T-cell (primary cell): Measurements from ENCODE around the gene DHPS. TPM values are rescaled to one million over a fixed set of nuclear protein-coding genes. Genes with fewer than 3 reads are reported as not detected.
A peak's percentile ranks its signal among the peaks of the same experiment; 100 is the strongest.

Experiments
- ATAC-seq, 4 experiments: fragments of 200-7000 bp in 3 of 4; fragments of 150-1000 bp in 1 of 4; cut with Tn5 transposase; replicated peaks in 1 of 4; 1 replicate in 3 of 4; 2 replicates in 1 of 4; pipeline ENCODE4 v1.10.0; 2021; ENCODE audit warnings: moderate library complexity in 3 of 4, mild to moderate bottlenecking in 2 of 4, moderate number of reproducible peaks in 1 of 4
- CTCF ChIA-PET, 2 donors: fragments of 300-600 bp; sonication (Branson Sonifier 250); formaldehyde crosslinking; loops; one replicate each; lab custom pipeline; 2022; ENCODE audit warnings: antibody characterized with exemption in 2 of 2; lab: Charles Lee
- POLR2A ChIA-PET, 2 donors: fragments of 300-600 bp; sonication (Branson Sonifier 250); formaldehyde crosslinking; loops; one replicate each; lab custom pipeline; 2022; ENCODE audit warnings: antibody characterized with exemption in 2 of 2; lab: Charles Lee
- DNase-seq, 35 experiments: peaks; one replicate each; pipeline versions ENCODE4 v3.0.0 to v3.0.0-alpha.2; 2013 to 2023
- H3K27ac ChIP-seq: one replicate; pipeline ENCODE4 v1.5.1; 2013; ENCODE audit warnings: low read length
- H3K27me3 ChIP-seq, 2 experiments: replicated peaks in 1 of 2; 1 replicate in 1 of 2; 2 replicates in 1 of 2; pipeline versions ENCODE4 v1.6.1 to v1.7.0; 2013; ENCODE audit warnings: low read length in 1 of 2, mixed read lengths in 1 of 2; ENCODE audit not compliant: control insufficient read depth in 2 of 2, insufficient read depth in 2 of 2; ENCODE audit errors: extremely low read depth in 1 of 2
- H3K36me3 ChIP-seq, 2 donors: 1 replicate in 1 of 2; 2 replicates in 1 of 2; pipeline versions ENCODE4 v1.6.1 to v1.7.0; 2013; ENCODE audit warnings: low read length in 1 of 2; ENCODE audit not compliant: control insufficient read depth in 2 of 2, insufficient read depth in 1 of 2; ENCODE audit errors: extremely low read depth in 1 of 2
- H3K4me1 ChIP-seq, 2 experiments: 1 replicate in 1 of 2; 2 replicates in 1 of 2; pipeline versions ENCODE4 v1.6.1 to v1.7.0; 2013; ENCODE audit warnings: low read length in 2 of 2, mixed read lengths in 1 of 2; ENCODE audit not compliant: insufficient read depth in 2 of 2, control insufficient read depth in 1 of 2; ENCODE audit errors: extremely low read depth in 1 of 2
- H3K4me3 ChIP-seq, 2 donors: 1 replicate in 1 of 2; 2 replicates in 1 of 2; pipeline versions ENCODE4 v1.5.1 to v1.7.0; 2013; ENCODE audit warnings: mild to moderate bottlenecking in 2 of 2, low read length in 1 of 2, moderate library complexity in 1 of 2; ENCODE audit not compliant: control insufficient read depth in 1 of 2; ENCODE audit errors: extremely low read depth in 1 of 2
- H3K9me3 ChIP-seq: 2 replicates; pipeline ENCODE4 v1.7.0; 2013
- H3K27ac Mint-ChIP-seq, 2 donors: one replicate each; pipeline ENCODE4 v1.8.0; 2020 to 2021; ENCODE audit warnings: mild to moderate bottlenecking in 2 of 2, mixed read lengths in 2 of 2
- H3K27me3 Mint-ChIP-seq, 2 donors: one replicate each; pipeline ENCODE4 v1.8.0; 2021 to 2022; ENCODE audit warnings: mixed read lengths in 2 of 2
- H3K36me3 Mint-ChIP-seq: one replicate; pipeline ENCODE4 v1.8.0; 2021; ENCODE audit warnings: mixed read lengths
- H3K4me1 Mint-ChIP-seq, 3 donors: one replicate each; pipeline ENCODE4 v1.8.0; 2020 to 2022; ENCODE audit warnings: mixed read lengths in 3 of 3, mild to moderate bottlenecking in 1 of 3
- H3K4me3 Mint-ChIP-seq, 3 donors: one replicate each; pipeline ENCODE4 v1.8.0; 2020 to 2022; ENCODE audit warnings: mild to moderate bottlenecking in 3 of 3, mixed read lengths in 3 of 3, moderate library complexity in 3 of 3
- H3K9me3 Mint-ChIP-seq, 3 donors: one replicate each; pipeline ENCODE4 v1.8.0; 2020 to 2022; ENCODE audit warnings: mixed read lengths in 3 of 3
- WGBS: methylation state at CpG from one replicate; pipeline ENCODE4 v1.1.5; 2013; ENCODE audit warnings: missing lambda C conversion rate; ENCODE audit not compliant: insufficient coverage; 5-methylcytosine and 5-hydroxymethylcytosine counted together
- total RNA-seq, 35 experiments: library from RNA in 6 of 35; stranded (reverse) in 6 of 35; fragments of 120-200 nt in 1 of 35; gene quantifications; one replicate each; pipeline versions ENCODE4 v1.2.1 to v1.2.4 and lab custom pipeline; 2013 to 2026

The DHPS gene
- total RNA-seq, 5 donors from 2014 or later (not counting 1 experiment from before 2014, with no cell fraction given) = 141 to 195 (median 177) TPM

GRCh38 chr19:12695514-12695913 is 13.8 kb upstream of the DHPS start:
- 100% methylated on average over 1 of the region's 1 CpG for WGBS
- Mint-ChIP-seq H3K9me3 (no peaks in the 10 kb centered on the region), H3K4me1 (peaks cover 0 to 14% (median 11%) of the 10 kb centered on the region in 3 donors), H3K36me3 (no peaks in the 10 kb centered on the region), H3K4me3 (peak overlapping the region; percentile 72 to 84 (median 79)), H3K27me3 (no peaks in the 10 kb centered on the region), H3K27ac (no peak overlapping the region)
- H3K27me3 ChIP-seq = no peaks in the 10 kb centered on the region
- ATAC-seq (no peak), DNase-seq (no peak)
- no peaks in the 10 kb centered on the region for H3K9me3 ChIP-seq
- no peak overlapping the region for H3K27ac ChIP-seq
- peaks cover 6 to 26% of the 10 kb centered on the region in 2 experiments for H3K4me1 ChIP-seq
- peak overlapping the region; percentile 70 to 83 for H3K4me3 ChIP-seq
- POLR2A ChIA-PET = no interaction called here
- CTCF ChIA-PET = interaction anchor here (0.6 to 1.2 kb wide), 2 partner anchors 270 to 1230 kb away, joined by 3 to 7 read pairs; no protein-coding TSS in a partner anchor
- peaks cover 0 to 2% of the 10 kb centered on the region in 2 donors for H3K36me3 ChIP-seq

- Histone ChIP-seq H3K4me1 (peaks cover 6 to 26% of the 10 kb centered on the region in 2 experiments), H3K36me3 (peaks cover 0 to 2% of the 10 kb centered on the region in 2 donors), H3K4me3 (no peak overlapping the region), H3K27me3 (no peaks in the 10 kb centered on the region), H3K27ac (no peak overlapping the region), H3K9me3 (no peaks in the 10 kb centered on the region)
- H3K36me3 Mint-ChIP-seq = no peaks in the 10 kb centered on the region
- WGBS = 60% methylated on average over 2 of the region's 2 CpGs
- no peaks in the 10 kb centered on the region for H3K27me3 Mint-ChIP-seq
- H3K4me1 Mint-ChIP-seq = peaks cover 0 to 14% (median 11%) of the 10 kb centered on the region in 3 donors
- no peaks in the 10 kb centered on the region for H3K9me3 Mint-ChIP-seq
- ChIA-PET POLR2A (no interaction called here), CTCF (interaction anchor here in 1 of 2 donors (1.2 kb wide), 1 partner anchor 270 kb away, joined by 3 read pairs; no protein-coding TSS in a partner anchor)
- ATAC-seq (no peak), DNase-seq (no peak)
- H3K27ac Mint-ChIP-seq = no peak overlapping the region
- H3K4me3 Mint-ChIP-seq = peak overlapping the region in 2 of 3 donors; percentile 79 to 84
Measured at GRCh38 chr19:12695096-12695495, 13.4 kb upstream of the DHPS start.

- Mint-ChIP-seq H3K27ac (no peak overlapping the region), H3K9me3 (no peaks in the 10 kb centered on the region), H3K4me1 (peaks cover 0 to 14% (median 11%) of the 10 kb centered on the region in 3 donors), H3K36me3 (no peaks in the 10 kb centered on the region), H3K27me3 (no peaks in the 10 kb centered on the region), H3K4me3 (peak overlapping the region in 2 of 3 donors; percentile 79 to 84)
- no peaks in the 10 kb centered on the region for H3K27me3 ChIP-seq
- H3K27ac ChIP-seq = no peak overlapping the region
- peaks cover 0 to 2% of the 10 kb centered on the region in 2 donors for H3K36me3 ChIP-seq
- ChIA-PET CTCF (interaction anchor here in 1 of 2 donors (0.6 kb wide), 1 partner anchor 15 kb away, joined by 5 read pairs; no protein-coding TSS in a partner anchor), POLR2A (no interaction called here)
- no peaks in the 10 kb centered on the region for H3K9me3 ChIP-seq
- H3K4me1 ChIP-seq = peaks cover 6 to 26% of the 10 kb centered on the region in 2 experiments
- WGBS = 96% methylated on average over 16 of the region's 16 CpGs
- H3K4me3 ChIP-seq = no peak overlapping the region
- DNase-seq (no peak), ATAC-seq (no peak)
Measured at GRCh38 chr19:12694641-12695040, 13.0 kb upstream of the DHPS start.

DNA sequence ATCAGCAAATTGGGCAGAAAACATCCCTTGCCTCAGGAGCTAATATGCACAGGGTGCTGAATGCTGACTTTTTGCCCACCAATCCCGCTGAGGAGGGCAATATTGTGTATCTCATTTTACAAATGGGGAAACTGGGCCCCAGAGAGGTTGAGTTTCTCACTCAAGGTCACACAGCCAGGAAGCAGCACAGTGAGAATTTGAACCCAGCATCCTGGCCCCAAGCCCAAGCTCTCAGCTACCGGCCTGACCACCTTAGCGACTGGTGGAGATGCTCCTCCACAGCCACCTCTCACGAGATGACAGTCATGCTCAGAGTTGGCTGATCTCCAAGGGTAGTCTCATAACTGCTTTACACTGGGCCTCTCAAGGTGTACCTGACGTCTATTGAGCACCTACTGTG is 11.3 kb upstream of the DHPS start:
- Mint-ChIP-seq H3K4me3 (no peak overlapping the region), H3K36me3 (no peaks in the 10 kb centered on the region), H3K27ac (no peak overlapping the region), H3K27me3 (no peaks in the 10 kb centered on the region), H3K9me3 (no peaks in the 10 kb centered on the region), H3K4me1 (peaks cover 0 to 11% (median 9%) of the 10 kb centered on the region in 3 donors)
- peaks cover 0 to 2% of the 10 kb centered on the region in 2 donors for H3K36me3 ChIP-seq
- H3K27me3 ChIP-seq = no peaks in the 10 kb centered on the region
- peaks cover 6 to 26% of the 10 kb centered on the region in 2 experiments for H3K4me1 ChIP-seq
- no peak for DNase-seq
- no peaks in the 10 kb centered on the region for H3K9me3 ChIP-seq
- H3K27ac ChIP-seq = no peak overlapping the region
- WGBS = 93% methylated on average over 4 of the region's 5 CpGs
- ChIA-PET POLR2A (interaction anchor here (0.5 to 0.6 kb wide), 2 partner anchors 11 to 123 kb away, joined by 6 read pairs; no protein-coding TSS in a partner anchor), CTCF (no interaction called here)
- ATAC-seq = no peak
- no peak overlapping the region for H3K4me3 ChIP-seq

DNA sequence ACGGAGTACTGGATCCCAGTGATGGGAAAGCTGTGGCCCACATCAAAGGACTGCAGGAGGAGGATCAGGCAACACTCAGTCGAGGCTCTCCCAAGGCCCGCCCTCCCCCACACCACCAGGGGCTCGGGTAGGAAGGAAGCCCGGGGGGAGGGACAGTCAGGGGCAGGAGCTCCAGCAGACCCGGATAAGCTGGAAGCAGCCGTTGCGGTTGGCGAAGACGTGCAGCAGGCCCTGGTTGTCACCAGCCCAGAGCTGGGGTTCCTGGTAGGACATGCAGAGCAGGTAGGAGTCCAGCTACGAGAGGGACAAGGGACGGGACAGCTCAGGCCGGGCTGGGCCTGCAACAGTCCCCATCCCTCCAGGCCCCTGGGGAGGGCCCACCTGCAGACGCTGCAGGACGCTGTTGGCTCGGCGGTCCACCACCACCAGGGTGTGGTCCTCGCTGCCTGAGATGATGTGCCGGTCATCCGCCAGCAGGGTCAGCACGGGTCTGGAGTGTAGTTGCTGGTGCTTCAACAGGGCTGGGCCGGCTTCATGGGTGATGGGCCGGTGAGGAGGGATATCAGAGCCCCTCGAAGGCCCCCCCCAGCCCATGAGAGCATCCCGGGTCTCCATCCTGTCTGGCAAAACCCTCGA is 8.0 kb upstream of the DHPS start:
- H3K4me3 ChIP-seq = no peak overlapping the region
- H3K4me1 ChIP-seq = peaks cover 0 to 3% of the 10 kb centered on the region in 2 experiments
- no peaks in the 10 kb centered on the region for H3K9me3 ChIP-seq
- CTCF ChIA-PET = no interaction called here
- Mint-ChIP-seq H3K4me3 (no peak overlapping the region), H3K27ac (no peak overlapping the region), H3K36me3 (no peaks in the 10 kb centered on the region), H3K4me1 (peaks cover 0 to 3% (median 0%) of the 10 kb centered on the region in 3 donors), H3K9me3 (no peaks in the 10 kb centered on the region), H3K27me3 (no peaks in the 10 kb centered on the region)
- no peak for ATAC-seq
- no peak for DNase-seq
- no peaks in the 10 kb centered on the region for H3K27me3 ChIP-seq
- H3K27ac ChIP-seq = no peak overlapping the region
- POLR2A ChIA-PET = no interaction called here
- peaks cover 0 to 2% of the 10 kb centered on the region in 2 donors for H3K36me3 ChIP-seq
- WGBS = 61% methylated on average over 16 of the region's 26 CpGs

DNA sequence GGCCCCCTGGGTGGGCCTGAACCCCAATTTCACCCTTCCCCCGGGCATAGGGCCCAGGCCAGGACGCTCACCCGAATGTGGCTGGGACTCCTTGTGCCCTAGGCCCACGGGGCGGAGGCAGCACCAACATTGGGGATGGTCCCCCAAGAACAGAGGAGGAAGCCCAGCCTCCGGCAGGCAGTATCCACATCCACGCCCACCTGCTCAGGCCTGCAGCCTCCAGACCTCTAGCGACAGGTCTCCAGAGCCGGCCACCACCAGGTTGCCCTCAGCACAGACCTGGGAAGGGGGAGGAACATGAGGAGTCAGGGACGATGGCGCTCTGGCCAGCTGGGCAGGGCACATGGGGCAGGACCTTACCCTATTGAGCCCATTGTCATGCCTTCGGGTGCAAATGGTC is 7.3 kb upstream of the DHPS start:
- peaks cover 0 to 2% of the 10 kb centered on the region in 2 donors for H3K36me3 ChIP-seq
- H3K4me3 Mint-ChIP-seq = no peak overlapping the region
- WGBS = 90% methylated on average over 5 of the region's 12 CpGs
- H3K36me3 Mint-ChIP-seq = no peaks in the 10 kb centered on the region
- no peak for ATAC-seq
- H3K4me3 ChIP-seq = no peak overlapping the region
- H3K27me3 Mint-ChIP-seq = no peaks in the 10 kb centered on the region
- CTCF ChIA-PET = no interaction called here
- no peak overlapping the region for H3K27ac Mint-ChIP-seq
- no peaks in the 10 kb centered on the region for H3K4me1 Mint-ChIP-seq
- no peak overlapping the region for H3K27ac ChIP-seq
- H3K9me3 ChIP-seq = no peaks in the 10 kb centered on the region
- POLR2A ChIA-PET = interaction anchor here in 1 of 2 donors (0.6 kb wide), 1 partner anchor 110 kb away, joined by 3 read pairs; no protein-coding TSS in a partner anchor
- H3K4me1 ChIP-seq = no peaks in the 10 kb centered on the region
- no peaks in the 10 kb centered on the region for H3K9me3 Mint-ChIP-seq
- DNase-seq = no peak
- no peaks in the 10 kb centered on the region for H3K27me3 ChIP-seq
